ENCODE results near the gene RPRD1B.

The RPRD1B gene

DNA sequence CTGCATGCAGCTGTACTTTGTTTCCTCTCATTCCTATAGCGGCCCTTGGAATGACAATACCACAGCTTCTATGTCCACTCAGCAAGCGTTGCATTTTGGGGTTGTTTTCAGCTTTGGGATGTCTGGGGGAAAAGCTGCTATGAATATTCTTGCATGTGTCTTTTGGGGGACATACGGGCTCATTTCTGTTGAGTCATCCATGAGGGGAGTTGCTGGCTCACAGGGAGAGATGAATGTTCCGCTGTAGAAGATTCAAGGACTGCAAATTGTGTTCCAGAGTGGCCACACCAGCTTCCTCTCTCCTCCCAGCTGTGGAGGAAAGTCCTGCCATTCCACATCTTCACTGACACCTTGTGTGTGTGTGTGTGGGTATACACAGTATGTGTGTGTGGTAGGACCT, 88.2 kb downstream of the RPRD1B start:
- no peak for DNase-seq (ENCODE audit: low read depth)

DNA sequence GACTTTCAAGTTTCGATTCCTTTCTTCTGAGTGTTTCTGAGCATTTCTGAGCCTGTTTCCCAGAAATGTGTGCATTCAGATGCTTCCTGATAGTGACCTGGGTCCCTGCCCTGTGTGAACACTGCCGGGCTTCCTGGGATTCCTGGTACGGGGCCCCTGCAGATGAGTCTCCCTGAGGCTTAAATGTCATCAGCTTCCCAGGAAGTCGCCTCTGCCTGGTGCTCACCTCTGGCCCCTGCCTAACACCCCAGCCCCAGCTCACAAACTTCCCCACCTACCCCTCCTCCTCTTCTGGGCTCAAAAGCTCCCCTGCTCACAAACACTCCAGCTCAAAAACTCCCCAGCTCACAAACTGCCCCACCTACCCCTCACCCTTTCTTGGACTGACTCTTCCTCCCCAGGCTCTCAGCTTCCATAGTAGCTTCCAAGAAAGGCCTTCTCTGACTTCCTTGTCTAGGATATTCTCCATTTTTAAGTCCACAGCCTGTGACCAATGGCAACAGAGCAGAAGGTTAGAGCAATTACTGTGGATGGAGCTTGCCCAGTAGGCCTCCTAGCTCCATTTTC, 89.6 kb downstream of the RPRD1B start:
- no peak for DNase-seq (ENCODE audit: low read depth)

DNA sequence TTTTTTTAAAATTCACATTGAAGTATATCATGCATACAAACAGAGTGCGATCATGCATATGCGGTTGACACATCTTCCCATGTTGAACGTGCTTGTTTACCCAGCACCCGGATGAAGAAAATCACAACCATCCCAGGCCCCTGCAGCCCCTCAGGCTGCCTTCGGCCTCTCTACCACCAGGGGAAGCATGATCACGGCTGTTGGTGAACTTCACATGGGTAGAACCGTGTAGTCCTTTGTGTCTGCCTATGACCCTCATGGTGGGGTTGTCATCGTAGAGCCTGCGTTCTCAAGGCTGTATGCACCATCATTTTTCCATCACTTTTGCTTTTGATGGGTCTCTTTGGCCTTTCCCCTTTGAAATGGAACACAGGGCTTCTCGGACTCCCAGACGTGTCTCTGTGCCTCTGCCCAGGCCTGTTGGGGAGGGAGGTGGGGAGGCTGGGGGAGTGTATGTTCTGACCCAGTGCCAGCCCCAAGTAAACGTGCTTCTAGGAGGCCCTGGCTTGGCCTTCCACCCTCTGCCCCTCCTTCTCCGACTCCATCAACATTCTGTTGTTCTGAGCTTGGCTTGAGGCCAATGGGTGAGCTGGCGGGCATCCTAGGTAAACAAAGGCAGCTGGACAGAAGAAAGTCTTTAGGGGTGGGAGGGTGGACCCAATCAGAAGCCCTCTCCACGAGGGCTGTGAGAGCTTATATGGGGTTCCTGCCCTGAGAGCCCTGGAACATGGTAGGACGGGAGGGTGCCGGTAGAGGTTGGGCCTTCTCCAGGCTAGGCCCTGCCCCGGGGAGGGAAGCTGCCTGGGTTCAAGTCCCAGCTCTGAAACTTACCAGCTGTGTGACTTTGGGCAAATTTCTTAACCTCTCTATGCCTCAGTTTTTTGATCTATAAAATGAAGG, 91.9 kb downstream of the RPRD1B start:
- no peak for DNase-seq (ENCODE audit: low read depth)

DNA sequence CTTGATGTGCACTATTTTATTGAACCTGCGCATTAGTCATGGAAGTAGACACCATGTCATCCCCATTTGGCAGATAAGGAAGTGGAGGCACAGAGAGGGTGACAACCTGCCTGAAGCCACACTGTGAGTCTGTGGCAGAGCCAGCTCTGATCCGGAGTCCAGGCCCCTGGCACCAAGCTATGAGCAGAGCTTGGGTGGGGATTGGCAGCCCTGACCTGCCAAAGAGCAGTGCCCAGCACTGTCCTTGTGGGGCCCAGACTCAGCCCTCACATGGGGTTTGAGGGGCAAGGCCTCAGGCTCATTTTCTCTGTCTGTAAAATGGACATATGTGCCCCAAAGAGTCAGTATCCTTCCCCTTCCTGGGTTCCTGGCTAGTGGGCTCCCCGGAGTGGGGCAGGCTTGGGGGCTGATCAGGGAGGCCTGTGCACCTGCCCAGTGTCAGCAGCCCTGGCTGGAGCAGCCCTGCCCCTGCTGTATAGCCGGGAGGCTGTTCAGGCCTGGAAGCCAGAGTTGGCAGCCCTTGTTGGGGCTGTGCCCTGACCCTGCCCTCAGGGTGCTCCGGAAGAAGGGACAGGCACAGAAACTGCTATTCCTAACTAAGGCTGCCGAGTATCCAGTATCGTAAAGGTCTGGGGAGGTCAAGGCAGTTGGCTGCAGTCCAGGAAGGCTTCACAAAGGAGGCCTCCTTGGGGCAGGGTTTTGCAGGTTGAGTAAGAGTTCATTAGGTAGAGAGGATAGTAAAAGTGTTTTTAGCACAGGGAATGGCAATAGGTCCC, 92.8 kb downstream of the RPRD1B start:
- no peak for DNase-seq (ENCODE audit: low read depth)

DNA sequence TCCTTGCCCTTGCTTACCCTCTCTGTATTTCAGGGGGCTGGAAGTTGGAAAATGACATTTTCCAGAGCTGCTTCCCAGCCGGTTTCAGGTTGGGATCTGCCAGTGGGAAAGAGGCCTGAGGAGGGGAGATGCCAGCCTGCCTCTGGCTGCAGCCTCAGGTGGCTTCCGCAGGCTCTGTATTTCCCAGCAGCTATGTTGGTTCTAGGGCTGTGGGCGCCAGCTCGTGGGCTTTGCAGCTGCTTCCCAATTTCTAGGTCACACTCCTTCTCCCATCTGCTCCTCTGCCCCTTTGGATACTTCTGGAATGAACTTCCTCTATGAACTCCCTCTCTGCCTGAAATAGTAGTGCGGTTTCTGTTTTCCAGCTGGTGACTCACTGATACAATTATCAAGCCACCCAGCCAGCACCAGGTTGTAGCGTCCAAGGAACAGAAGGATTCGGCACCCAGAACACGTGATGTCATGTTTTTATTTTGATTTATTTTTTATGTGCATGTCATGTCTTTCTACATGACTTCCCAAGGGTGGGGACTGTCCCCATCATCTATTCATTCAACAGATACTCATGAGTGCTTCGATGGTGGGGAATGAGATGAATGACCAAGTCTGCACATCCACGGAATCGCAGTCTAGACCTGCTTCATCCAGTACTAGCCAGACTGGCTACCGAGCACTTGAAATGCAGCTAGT, 93.5 kb downstream of the RPRD1B start:
- DNase-seq (ENCODE audit: low read depth): peak; percentile 81

DNA sequence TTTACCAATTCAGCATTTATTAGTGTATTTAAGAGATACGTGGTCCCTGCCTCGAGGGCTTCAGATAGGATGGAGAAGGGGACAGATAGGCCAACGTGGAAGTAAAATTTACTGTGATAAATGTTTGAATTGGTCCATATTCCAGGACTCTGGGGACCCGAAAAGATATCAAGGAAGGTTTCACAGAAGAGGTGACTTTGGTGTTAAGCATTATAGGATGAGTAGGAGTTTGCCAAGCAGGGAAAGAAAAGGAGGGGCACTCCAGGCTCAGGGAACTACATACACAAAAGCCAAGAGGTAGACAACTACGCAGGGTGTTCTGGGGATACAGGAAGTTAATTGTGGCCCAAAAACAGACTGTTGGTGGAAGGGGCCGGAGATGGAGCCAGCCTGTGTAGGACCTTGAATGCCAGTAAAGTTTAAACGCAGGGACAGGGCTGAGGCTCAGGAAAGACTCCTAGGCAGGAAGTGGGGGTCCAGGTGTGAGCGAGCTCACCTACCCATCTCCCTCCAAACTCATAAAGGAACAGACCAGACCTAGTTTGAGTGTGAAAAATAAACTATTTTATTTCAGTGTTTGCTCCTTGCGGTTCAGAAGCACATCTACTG, 94.5 kb downstream of the RPRD1B start:
- no peak for DNase-seq (ENCODE audit: low read depth)

DNA sequence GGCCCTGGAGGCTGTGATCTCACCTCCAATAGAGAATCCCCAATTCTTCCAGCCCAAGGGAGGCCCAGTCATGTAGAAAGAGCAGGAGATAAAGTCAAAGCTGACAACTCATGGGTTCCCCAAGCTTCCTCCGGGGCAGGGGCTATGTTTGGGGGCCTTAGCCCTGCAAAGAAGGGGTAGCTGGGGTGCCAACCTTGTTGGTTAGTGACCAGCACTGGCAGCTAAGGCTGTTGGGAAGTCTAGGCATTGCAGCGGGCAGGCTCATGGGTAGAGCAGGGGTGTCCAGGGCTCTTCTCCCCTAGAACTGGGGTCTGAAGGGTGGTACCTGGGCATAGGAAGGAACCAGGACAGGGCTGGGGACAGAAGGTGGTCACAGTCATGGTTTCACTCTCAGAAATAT, 95.1 kb downstream of the RPRD1B start:
- DNase-seq (ENCODE audit: low read depth): no peak

DNA sequence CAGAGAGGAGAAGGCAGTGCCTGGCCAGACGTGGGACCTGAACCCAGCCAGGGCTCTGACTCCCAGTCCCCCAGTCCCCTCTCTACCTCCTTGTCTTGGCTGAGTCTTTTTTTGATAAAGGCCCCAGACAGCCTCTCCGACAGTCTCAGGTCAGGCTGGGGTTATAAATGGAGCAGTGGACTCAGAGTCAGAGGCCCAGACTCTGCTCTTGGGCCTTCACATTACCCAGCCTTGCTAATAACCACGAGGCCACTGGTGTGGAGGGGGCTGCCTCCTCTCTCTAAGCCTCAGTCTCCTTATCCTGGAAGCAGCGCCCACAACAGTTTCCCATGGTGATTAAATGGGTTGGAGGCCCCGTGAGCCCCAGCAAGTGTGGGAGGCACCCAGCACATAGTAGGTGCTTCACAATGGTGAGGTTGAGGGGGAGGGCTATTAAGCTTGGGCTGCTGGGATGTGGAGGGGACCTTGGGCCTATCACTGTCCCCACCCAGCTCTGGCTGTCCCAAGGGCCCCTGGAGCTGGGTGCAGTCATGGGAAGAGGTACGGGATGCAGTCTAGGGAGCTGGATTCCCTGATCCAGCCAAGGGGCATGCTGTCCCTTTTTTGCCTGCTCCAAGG, 95.8 kb downstream of the RPRD1B start:
- DNase-seq (ENCODE audit: low read depth): no peak

DNA sequence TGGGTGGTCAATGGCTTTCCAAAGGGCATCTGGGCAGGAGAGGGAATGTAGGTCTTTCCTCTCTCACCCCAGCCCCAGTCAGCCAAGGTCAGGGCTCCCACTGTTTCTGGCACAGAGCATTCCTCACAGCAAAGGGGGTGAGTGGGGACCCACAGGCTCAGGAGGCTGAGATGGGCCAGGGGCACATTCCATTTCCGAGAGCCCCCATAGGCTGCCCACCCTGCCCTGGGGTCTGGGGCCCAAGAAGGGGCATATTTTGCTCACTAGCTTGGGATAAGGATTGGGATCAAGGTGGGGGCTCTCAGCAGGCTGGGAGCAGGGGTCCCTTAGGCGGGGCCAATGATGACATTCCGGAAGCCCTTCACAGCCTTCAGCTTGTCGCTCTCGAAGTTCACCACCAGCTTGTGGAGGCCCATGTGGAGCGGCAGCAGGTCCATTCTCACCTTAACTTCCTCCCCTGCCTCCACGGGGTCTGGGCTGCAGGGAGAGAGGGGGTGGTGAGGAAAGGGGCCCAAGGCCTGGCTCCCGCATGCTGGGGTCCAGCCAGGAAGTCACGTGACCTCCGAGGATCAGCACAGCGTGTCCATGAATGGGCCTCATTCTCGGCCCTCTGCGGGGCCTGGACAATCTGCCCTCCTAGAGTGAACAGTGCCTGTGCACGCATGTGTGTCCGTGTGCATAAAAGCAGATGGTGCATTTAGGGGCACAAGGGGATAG, 96.5 kb downstream of the RPRD1B start:
- DNase-seq (ENCODE audit: low read depth): no peak

DNA sequence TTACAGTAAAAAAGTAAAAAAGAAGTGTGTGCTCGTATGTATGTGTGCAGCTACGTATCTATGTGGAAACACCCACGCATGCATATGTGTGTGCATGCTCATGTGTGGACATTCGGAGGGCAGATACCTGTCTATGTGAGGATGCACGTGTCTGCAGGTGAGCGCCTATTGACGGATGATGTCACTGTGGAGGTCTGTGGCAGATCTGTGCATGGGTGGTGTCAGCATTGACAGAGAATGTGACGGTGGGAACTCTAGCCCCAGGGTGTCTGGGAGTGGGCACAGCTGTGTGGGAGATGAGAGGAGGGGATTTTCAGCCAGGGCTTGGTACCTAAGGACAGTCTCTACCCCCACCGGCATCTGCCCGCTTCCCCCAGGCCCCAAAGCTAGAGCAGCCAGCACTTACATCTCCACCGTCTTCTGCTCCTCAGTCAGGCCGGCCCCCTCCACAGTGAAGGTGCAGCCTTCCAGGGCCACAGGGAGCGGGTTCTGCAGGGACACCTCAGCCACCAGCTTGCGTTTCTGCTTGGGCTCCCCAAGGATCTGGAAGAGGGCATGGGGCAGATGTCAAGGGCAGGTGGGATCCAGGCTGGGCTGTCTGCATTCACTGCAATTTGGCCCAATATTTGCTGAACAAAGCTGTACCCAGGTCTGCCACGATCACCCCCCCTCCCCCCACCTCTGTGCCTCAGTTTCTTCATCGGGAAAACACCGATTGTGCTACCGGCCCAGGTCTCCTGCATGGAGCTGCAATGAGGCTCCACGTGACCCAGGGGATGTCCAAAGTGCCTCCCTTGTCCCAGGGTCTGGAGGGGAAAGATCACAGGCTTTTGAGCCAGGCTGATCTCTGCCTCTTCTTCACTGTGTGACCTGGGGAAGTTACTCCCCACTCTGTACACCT, 97.4 kb downstream of the RPRD1B start:
- no peak for DNase-seq (ENCODE audit: low read depth)

DNA sequence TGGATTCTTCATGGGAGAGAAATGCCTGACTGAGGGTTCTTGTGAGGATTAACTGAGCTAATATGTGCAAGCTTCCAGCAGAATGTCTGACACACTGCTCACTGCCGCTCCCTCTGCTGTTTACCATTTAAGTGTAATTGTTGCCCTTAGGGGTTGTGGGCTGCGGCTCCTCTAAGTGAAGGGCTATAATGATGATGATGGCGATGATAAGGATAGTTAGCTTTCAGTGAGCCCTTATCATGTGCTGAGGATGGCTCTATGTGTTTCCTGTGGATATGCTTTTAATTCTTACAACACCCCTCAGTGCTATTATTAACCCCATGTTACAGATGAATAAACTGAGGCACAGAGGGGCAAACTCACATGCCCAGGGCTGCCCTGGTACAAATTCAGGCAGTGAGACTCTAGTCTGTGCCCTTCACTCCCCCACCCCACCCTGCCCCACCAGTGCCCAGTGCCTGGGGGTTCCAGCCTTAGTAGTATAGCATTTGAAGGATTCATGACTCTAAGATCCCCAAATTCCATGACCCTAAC, 98.1 kb downstream of the RPRD1B start:
- DNase-seq (ENCODE audit: low read depth): no peak

DNA sequence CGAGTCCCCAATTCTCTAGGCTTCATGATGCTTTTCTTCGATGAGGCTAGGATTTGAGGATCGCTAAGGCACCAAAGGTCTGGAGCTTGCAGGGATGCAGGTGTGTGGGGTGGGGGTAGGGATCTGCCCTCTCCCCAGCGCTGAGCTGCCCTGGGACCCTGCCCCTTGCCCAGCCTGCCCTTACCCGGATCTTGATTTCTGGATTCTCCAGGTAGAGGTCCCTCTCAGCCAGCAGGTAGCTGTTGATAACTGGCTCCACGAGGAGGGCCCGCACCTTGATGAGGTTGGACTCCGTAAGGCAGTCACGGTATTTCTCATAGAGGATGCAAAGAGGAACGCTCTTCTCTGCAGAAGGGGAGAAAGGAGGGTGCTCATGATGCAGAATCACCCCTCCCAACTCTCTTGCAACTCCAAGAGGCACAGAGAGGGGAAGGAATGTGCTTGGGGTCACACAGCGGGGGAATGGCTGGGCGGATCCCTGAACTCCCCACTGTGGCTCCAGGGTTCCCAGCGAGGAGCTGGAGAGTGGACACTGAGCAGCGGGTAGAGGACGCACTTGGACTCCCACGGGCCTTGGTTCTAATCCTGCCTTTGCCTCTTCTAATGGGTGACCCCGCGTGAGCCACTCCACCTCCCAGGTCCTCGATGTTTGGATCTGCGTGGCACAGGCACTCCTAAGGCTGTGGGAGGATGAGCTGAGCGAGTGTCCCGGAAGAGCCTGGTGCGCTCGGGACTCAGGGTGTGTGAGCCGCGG, 98.8 kb downstream of the RPRD1B start:
- no peak for DNase-seq (ENCODE audit: low read depth)

DNA sequence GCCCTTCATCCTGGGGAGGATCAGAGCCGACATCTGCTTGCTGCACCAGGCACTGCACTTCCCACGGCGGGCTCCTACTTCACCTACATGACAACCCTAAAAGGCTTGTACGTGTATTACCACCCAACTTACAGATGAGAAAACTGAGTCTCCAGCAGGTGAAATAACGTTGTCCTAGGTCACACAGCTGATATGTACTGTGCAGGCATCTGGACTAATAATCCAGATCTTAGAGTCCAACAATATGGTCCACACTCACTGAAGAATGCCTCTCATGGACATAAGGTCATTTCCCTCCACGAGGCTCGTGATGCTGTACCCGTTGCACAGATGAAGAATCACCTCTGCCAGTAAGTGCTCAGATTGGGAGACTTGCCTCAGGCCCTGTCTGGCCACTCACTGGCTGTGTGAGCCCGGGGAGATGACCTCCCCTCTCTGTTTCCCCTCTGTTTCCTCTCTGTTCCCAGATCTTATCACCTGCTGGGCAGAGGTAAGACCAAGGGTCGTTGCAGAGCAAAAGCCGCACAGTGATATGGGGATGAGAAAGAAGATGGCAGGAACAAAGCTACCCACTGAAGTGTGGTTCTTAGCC, 99.5 kb downstream of the RPRD1B start:
- DNase-seq (ENCODE audit: low read depth): no peak

DNA sequence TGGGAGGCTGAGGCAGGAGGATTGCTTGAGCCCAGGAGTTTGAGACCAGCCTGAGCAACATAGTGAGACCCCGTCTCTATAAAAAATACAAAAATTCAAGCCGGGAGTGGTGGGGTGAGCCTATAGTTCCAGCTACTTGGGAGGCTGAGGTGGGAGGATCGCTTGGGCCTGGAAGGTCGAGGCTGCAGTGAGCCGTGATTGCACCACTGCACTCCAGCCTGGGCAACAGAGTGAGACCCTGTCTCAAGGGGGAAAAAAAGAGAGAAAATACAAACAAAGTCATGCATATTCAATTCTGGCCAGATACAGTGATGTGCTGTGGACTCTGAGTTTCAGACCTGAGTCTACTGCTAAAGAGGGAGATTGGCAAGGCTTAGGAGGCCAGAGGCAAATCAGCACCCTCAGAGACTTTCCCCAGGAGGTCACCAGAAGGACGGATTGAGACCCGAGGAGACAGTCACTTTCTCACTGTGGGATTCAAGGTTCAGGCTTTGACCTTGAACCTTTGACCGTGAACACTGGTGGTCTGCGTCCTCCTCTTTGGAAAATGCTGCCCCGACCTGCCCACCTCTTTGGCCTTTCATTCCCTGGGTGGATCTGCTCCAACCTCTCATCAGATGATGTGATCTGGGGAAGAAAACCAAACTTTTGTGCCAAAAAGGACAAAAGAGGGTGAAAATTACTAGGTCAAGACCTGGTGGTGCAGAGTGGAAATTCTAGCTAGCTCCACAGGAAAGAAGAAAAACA, 100.3 kb downstream of the RPRD1B start:
- DNase-seq (ENCODE audit: low read depth): no peak

DNA sequence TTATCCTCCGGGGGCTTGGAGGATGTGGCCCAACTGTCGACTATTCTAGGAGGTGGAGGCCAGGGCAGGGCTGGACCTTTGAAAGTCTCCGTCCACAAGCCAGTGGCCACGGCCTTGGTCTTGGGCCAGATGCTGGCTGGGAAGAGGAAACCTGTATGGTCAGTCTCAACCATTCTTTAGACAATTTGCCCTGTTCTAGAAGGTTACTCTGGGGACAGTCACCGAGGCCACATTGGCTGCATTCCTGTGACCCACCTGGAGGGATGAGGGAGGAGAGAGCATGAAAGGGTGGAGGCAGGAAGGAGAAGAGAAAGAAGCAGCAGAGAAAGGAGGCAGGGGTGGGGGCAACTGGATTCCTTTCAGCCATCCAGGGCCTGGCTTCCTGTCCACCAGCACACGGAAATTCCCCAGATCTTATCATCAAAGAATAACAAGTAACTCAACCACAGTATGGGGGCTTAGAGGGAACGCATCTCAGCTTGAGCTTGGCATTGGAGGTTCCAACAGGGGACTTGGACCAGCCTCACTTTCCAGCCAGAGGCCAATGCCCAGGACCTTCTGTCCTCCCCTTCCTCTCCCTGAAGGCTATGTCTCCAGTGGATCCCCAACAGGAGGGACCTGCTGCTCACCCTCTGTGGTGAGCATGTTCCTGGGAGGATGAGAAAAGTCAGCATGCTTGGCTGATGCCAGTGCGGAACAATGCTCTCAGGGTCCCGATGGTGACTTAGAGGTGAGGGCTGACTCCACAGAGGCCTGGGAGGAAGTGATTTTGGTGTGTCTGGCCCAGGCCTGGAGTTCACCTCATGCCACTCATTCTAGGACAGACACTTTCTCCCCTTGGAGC, 101.1 kb downstream of the RPRD1B start:
- DNase-seq (ENCODE audit: low read depth): peak; percentile 82

DNA sequence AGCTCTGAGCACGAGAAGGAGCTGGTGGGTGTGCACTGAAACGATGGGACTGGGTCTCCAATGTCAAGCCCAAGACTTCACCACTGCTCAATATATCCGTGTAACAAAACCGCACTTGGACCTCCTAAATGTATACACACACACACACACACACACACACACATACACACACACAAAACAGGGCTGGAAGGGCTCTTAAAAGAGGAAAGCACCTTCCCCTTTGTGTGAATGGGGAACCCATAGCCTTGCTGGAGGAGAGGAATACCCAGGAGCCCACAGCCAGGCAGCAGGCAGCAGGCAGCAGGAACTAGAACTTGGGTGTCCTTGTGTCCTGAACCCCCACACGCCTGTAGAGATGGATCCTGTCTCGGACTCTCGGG, 101.7 kb downstream of the RPRD1B start:
- DNase-seq (ENCODE audit: low read depth): no peak
